C4-2B (cell line): ENCODE measurements around the gene TNFRSF19.
"Not testable (repeated sequence)": the region's sequence is repeated elsewhere in the genome, so short reads cannot be mapped to it uniquely, and the experiment has no call there.

Experiments used
- H3K27ac ChIP-seq: fragments of 450-650 bp; 2 replicates; pipeline ENCODE4 v1.5.1; 2017
- ZFX ChIP-seq: fragments of 450-650 bp; IDR thresholded peaks from 2 replicates; pipeline ENCODE4 v1.6.1; 2017
- TF ChIP-seq, protein P1 (sequence below): fragments of 450-650 bp; conservative IDR thresholded peaks from 2 replicates; pipeline ENCODE4 v1.5.1; 2017; ENCODE audit warnings: mild to moderate bottlenecking

TNFRSF19 gene

DNA sequence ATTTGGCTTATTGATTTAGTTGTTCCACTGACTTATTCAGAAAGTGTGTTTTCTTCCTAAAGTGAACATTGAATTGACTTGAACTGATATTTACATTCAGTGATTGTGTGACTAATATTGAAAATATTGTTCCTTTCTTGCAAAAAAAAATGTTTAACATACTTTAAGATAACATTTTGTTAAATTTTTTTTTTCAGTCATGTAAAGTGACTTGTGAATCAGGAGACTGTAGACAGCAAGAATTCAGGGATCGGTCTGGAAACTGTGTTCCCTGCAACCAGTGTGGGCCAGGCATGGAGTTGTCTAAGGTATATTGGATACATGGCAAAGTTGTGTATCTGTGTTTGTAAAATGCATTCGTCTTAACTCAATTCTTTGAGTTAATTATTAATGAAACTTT lies 22.9 kb downstream of the TNFRSF19 start:
- no peak overlapping the region for H3K27ac ChIP-seq
- no peak for TF ChIP-seq ZFX
- TF ChIP-seq, protein P1, sequence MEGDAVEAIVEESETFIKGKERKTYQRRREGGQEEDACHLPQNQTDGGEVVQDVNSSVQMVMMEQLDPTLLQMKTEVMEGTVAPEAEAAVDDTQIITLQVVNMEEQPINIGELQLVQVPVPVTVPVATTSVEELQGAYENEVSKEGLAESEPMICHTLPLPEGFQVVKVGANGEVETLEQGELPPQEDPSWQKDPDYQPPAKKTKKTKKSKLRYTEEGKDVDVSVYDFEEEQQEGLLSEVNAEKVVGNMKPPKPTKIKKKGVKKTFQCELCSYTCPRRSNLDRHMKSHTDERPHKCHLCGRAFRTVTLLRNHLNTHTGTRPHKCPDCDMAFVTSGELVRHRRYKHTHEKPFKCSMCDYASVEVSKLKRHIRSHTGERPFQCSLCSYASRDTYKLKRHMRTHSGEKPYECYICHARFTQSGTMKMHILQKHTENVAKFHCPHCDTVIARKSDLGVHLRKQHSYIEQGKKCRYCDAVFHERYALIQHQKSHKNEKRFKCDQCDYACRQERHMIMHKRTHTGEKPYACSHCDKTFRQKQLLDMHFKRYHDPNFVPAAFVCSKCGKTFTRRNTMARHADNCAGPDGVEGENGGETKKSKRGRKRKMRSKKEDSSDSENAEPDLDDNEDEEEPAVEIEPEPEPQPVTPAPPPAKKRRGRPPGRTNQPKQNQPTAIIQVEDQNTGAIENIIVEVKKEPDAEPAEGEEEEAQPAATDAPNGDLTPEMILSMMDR: no peak; the same call in 1 of the 2 replicates

- not testable (repeated sequence) for H3K27ac ChIP-seq
Measured at GRCh38 chr13:23594290-23594689, 24.1 kb downstream of the TNFRSF19 start.

DNA sequence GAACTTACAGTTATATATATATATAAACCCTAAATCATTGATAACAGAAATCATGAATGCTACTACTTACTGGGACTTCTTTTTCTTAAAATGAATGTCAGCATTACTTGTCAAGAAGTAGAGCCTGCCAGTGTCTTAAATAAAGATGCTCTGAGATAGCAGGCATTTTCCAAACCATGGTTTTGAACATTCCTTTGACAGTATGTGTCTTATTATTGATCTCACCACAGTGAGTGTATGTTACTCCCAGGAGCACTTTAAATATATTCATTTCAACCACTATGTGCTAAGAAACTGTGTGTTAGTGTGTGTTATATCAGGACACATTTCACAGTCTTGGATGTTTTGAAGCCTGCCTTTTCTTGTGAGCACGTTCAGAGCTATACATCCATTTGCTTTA lies 28.2 kb downstream of the TNFRSF19 start:
- TF ChIP-seq ZFX: no peak
- TF ChIP-seq, protein P1: no peak
- H3K27ac ChIP-seq: no peak overlapping the region

GRCh38 chr13:23599083-23599925 lies 29.1 kb downstream of the TNFRSF19 start:
- TF ChIP-seq ZFX: no peak
- TF ChIP-seq, protein P1: peak; percentile 38
- H3K27ac ChIP-seq: no peak overlapping the region

- no peak overlapping the region; the same call in 1 of the 2 replicates for H3K27ac ChIP-seq
- TF ChIP-seq ZFX: 0 out of 2 replicates have a peak, but pooled peaks have one; percentile 10
- TF ChIP-seq, protein P1: no peak
Measured at GRCh38 chr13:23600100-23600499, 29.9 kb downstream of the TNFRSF19 start.

DNA sequence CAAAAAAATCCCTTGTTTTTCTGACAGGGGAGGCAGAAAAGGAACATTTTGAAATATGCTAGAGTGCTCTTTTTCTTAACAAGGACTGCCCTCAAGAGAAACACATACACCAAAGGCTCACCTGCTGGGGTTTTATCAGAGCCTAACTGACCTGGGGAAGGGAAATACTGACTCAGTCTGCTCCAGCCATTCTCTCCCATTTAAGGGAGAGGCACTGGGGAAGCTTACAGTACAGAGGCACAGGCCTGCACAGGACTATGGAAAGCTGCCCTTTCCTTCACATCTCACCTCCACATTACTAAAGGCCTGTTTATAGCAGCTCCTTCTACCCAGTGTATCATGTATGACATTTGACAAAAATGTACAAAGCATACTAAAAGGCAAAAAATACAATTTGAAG lies 30.3 kb downstream of the TNFRSF19 start:
- TF ChIP-seq, protein P1: no peak
- no peak for TF ChIP-seq ZFX
- no peak overlapping the region; the same call in 1 of the 2 replicates for H3K27ac ChIP-seq

DNA sequence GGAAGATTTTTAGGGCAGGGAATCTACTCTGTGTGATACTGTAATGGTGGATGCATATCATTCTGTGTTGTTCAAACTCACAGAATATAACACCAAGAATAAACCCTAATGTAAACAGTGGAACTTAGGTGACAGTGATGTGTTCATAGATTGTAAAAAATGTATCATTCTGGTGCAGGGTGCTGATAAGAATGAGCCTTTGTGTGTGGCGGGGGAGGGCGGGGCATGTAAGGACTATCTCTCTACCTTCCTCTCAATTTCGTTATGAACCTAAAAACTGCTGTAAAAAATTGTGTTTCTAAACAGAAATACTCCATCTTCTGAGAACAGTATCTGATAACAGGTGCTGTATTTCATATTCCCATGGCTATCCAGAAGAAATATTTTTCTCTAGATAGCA lies 35.6 kb downstream of the TNFRSF19 start:
- TF ChIP-seq, protein P1: no peak
- no peak for TF ChIP-seq ZFX
- no peak overlapping the region for H3K27ac ChIP-seq

- H3K27ac ChIP-seq: peak overlapping the region; percentile 84
- TF ChIP-seq, protein P1: no peak
- no peak; the same call in 1 of the 2 replicates for TF ChIP-seq ZFX
Measured at GRCh38 chr13:23608138-23608537, 37.9 kb downstream of the TNFRSF19 start.
